ENCODE results near the gene TMEM192.
"Not testable (repeated sequence)": the region's sequence is repeated elsewhere in the genome, so short reads cannot be mapped to it uniquely, and the experiment has no call there.

The TMEM192 gene

DNA sequence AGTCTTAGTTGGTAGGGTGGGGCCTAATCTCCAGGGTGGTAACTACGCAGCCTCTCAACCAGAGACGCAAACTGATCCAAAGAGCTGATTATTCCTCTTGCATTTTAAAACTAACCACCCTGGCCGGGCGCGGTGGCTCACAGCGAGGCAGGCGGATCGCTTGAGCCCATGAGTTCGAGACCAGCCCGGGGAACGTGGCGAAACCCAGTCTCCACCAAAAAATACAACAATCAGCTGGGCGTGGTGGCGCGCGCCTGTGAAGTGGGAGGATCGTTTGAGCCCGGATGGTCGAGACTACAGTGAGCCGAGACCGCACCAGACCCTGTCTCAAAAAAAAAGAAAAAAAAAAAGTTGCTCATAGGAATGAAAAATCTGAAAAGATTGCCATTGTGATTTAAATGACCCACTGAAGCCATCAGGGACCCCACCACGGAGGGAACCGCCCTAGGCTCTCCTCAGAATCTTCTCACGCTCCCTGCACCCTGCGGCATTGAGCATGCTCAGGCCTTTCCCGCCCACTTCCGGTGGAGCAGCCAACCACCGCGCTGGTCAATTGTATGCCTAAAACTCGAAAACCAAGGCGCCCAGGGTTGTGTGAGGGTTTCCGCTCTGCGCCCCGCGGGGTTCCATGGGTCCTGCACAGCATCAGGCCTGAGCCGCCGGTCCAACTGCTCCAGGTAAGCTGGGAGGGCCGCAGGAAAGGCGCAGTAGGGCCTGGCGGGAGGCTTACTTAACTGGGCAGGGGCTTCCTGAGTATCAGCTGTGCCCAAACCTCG lies 81.0 kb downstream of the TMEM192 start, which contains the start of gene TRIM60:
Gene TRIM60, plus strand, starts transcription at position 564 of the 776 bp plus-strand sequence. CDS start 8,074 bp downstream, outside the sequence.
- no peak within 1 kb of the TSS for H3K27ac ChIP-seq (ENCODE audit: low read length)
- H2AFZ ChIP-seq (ENCODE audit: low read depth, low read length), result no peak within 1 kb of the TSS
- no peaks in the 10 kb centered on the region for H4K20me1 ChIP-seq (ENCODE audit: insufficient read depth, low read length)
- TF ChIP-seq EZH2phosphoT487 (IDR thresholded peaks at IDR 0.05; ENCODE audit: low read depth) (no peak), CTCF (IDR thresholded peaks at IDR 0.05; ENCODE audit: low read depth, low read length) (no peak)
- H3K36me3 ChIP-seq (replicated peaks; ENCODE audit: low read depth, low read length), result no peaks in the 10 kb centered on the region
- no peaks in the 10 kb centered on the region for H3K79me2 ChIP-seq (ENCODE audit: low read length)
- no peak within 1 kb of the TSS for H3K9ac ChIP-seq (ENCODE audit: low read length)
- no peak within 1 kb of the TSS for H3K4me3 ChIP-seq (ENCODE audit: low read length)
- H3K4me2 ChIP-seq (ENCODE audit: low read length), result no peak within 1 kb of the TSS
- peaks cover 4% of the 10 kb centered on the region for H3K4me1 ChIP-seq (ENCODE audit: low read length)
- H3K9me3 ChIP-seq (ENCODE audit: insufficient read depth, low read length), result no peaks in the 10 kb centered on the region
- H3K27me3 ChIP-seq (ENCODE audit: low read depth, low read length), result no peaks in the 10 kb centered on the region

DNA sequence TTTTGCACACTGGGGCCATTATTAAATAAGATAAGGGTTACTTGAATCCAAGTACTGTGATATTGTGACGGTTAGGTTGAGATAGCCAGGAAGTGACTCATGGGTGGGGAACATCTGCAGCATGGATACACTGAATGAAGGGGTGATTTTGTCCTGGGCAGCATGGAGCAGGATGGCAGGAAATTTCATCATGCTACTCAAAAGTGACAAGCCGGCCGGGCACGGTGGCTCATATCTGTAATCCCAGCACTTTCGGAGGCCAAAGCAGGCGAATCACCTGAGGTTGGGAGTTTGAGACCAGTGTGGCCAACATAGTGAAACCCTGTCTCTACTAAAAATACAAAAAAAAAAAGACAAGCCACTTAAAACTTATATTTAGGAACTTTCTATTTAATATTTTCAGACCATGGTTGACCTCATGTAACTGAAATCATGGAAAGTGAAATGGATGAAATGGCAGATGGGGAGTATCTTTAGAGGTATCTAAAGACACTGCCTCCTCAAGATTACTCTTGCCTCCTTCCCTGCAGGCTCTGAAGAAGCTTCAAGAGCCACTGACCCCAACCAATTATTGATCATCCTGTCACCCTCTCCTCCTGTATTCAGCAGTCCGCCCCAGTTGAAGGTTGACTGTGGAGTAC lies 84.8 kb downstream of the TMEM192 start:
- no peak overlapping the region for H3K9ac ChIP-seq (ENCODE audit: low read length)
- H3K9me3 ChIP-seq (ENCODE audit: insufficient read depth, low read length), result no peaks in the 10 kb centered on the region
- H3K27ac ChIP-seq (ENCODE audit: low read length), result no peak overlapping the region
- H3K4me2 ChIP-seq (ENCODE audit: low read length), result no peak overlapping the region
- no peak overlapping the region for H3K4me3 ChIP-seq (ENCODE audit: low read length)
- no peaks in the 10 kb centered on the region for H3K27me3 ChIP-seq (ENCODE audit: low read depth, low read length)
- H3K36me3 ChIP-seq (replicated peaks; ENCODE audit: low read depth, low read length), result no peaks in the 10 kb centered on the region
- H3K79me2 ChIP-seq (ENCODE audit: low read length), result no peaks in the 10 kb centered on the region
- no peaks in the 10 kb centered on the region for H4K20me1 ChIP-seq (ENCODE audit: insufficient read depth, low read length)
- H3K4me1 ChIP-seq (ENCODE audit: low read length), result no peaks in the 10 kb centered on the region
- TF ChIP-seq CTCF (IDR thresholded peaks at IDR 0.05; ENCODE audit: low read depth, low read length) (no peak), EZH2phosphoT487 (IDR thresholded peaks at IDR 0.05; ENCODE audit: low read depth) (no peak)
- no peak overlapping the region for H2AFZ ChIP-seq (ENCODE audit: low read depth, low read length)

DNA sequence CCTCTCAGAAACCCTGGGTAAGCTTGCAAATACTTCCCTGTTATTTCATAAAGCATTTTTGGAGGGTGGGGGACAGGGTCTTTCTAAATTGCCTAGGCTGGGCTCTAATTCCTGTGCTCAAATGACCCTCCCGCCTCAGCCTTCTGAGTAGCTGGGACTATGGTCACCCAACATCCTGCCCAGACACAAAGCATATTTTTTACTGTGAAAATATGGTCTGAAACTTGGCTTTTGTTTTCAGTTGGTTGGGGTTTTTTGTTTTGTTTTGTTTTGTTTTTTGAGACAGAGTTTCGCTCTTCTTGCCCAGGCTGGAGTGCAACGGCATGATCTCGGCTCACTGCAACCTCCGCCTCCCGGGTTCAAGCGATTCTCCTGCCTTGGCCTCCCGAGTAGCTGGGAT lies 86.9 kb downstream of the TMEM192 start:
- not testable (repeated sequence) for H3K4me1 ChIP-seq (ENCODE audit: low read length); H3K79me2 ChIP-seq (ENCODE audit: low read length); H3K4me3 ChIP-seq (ENCODE audit: low read length); H3K4me2 ChIP-seq (ENCODE audit: low read length); H3K27me3 ChIP-seq (ENCODE audit: low read depth, low read length); H3K9me3 ChIP-seq (ENCODE audit: insufficient read depth, low read length); H3K36me3 ChIP-seq (replicated peaks; ENCODE audit: low read depth, low read length); H4K20me1 ChIP-seq (ENCODE audit: insufficient read depth, low read length); H2AFZ ChIP-seq (ENCODE audit: low read depth, low read length); H3K27ac ChIP-seq (ENCODE audit: low read length); H3K9ac ChIP-seq (ENCODE audit: low read length)

Measured in OCI-LY3 (cell line).